ENCODE data around the gene KIF11. TPM values are rescaled to one million over a fixed set of nuclear protein-coding genes. Genes with fewer than 3 reads are reported as not detected.

KIF11 gene
- total and polyA plus RNA-seq, 9 of the 15 experiments (the other 6 are each of a cell fraction or from before 2014, with no cell fraction given), result 11.3 to 54.4 (median 29.2) TPM

- TF ChIP-seq LEF1 (IDR thresholded peaks at IDR 0.05), result no peak
- no peak for TF ChIP-seq ZBTB5 (IDR thresholded peaks at IDR 0.05)
- TF ChIP-seq CEBPB (tag; IDR thresholded peaks at IDR 0.05), result peak; percentile 59
These were observed 22.6 kb downstream of the KIF11 start (continued) for GRCh38 chr10:92615515-92615914.

- Histone ChIP-seq H3K9me3 (replicated peaks; ENCODE audit: control insufficient read depth, insufficient read depth, low read depth, low read length) (no peaks in the 10 kb centered on the region), H3K79me2 (ENCODE audit: control insufficient read depth, insufficient read depth, low read length) (no peaks in the 10 kb centered on the region), H3K27ac (ENCODE audit: extremely low read depth, low read depth, low read length) (no peak overlapping the region), H3K9me1 (ENCODE audit: control insufficient read depth, insufficient read depth, low read length) (no peaks in the 10 kb centered on the region), H3K4me2 (ENCODE audit: insufficient read depth, low read length) (no peak overlapping the region), H3K27me3 (ENCODE audit: control insufficient read depth in 2 of 2, insufficient read depth in 2 of 2, low read length in 2 of 2) (no peaks in the 10 kb centered on the region), H2AFZ (ENCODE audit: low read depth, low read length) (no peak overlapping the region), H3K4me3 (no peak overlapping the region), H3K36me3 (ENCODE audit: control insufficient read depth, insufficient read depth, low read length) (peaks cover 76% of the 10 kb centered on the region; the same call in 2 of the 3 replicates), H3K4me1 (replicated peaks in 1 of 2; ENCODE audit: control insufficient read depth in 2 of 2, insufficient read depth in 2 of 2, low read length in 2 of 2) (no peaks in the 10 kb centered on the region), H3K9ac (ENCODE audit: insufficient read depth in 1 of 2, low read depth in 2 of 2, low read length in 2 of 2) (no peak overlapping the region), H4K20me1 (replicated peaks; ENCODE audit: control insufficient read depth, insufficient read depth, low read length) (no peaks in the 10 kb centered on the region)
- no TSS peak for BruUV-seq (replicated peaks)
- no peak for TF ChIP-seq ZC3H8 (IDR thresholded peaks at IDR 0.05)
- no peak for TF ChIP-seq TFAP4 (CRISPR knock-in tag; IDR thresholded peaks at IDR 0.05; ENCODE audit: borderline replicate concordance)
- TF ChIP-seq SNRNP70 (optimal IDR thresholded peaks at IDR 0.05; ENCODE audit: low read depth, low read length), result no peak
- TF ChIP-seq RHOXF2B (CRISPR knock-in tag; conservative IDR thresholded peaks at IDR 0.05), result no peak
- TF ChIP-seq HIVEP1 (CRISPR knock-in tag; IDR thresholded peaks at IDR 0.05), result no peak
- TF ChIP-seq NONO (IDR thresholded peaks at IDR 0.05; ENCODE audit: low read depth in 2 of 2, low read length in 1 of 2), result no peak
- no peak for TF ChIP-seq CTCFL (IDR thresholded peaks at IDR 0.05; ENCODE audit: borderline replicate concordance, insufficient read depth, low read depth, low read length, poor library complexity, severe bottlenecking)
- TF ChIP-seq NR2C2 (CRISPR knock-in tag; IDR thresholded peaks at IDR 0.05), result no peak
- no peak for TF ChIP-seq NR2C2 (tag; IDR thresholded peaks at IDR 0.05)
- no peak for TF ChIP-seq HDGF (IDR thresholded peaks at IDR 0.05)
- TF ChIP-seq CSDE1 (IDR thresholded peaks at IDR 0.05), result no peak
- TF ChIP-seq ZNF3 (CRISPR knock-in tag; IDR thresholded peaks at IDR 0.05), result no peak
- ChIA-PET CTCF (ENCODE audit: low intra/inter-chr PET ratio) (no interaction called here), POLR2A (no interaction called here)
- no peak for ATAC-seq
- in situ Hi-C loops (cut with MboI) (no loop called here), intact Hi-C loops (cut with micrococcal nuclease) (no loop called here)
- FAIRE-seq, result no peak
- no peak for DNase-seq (ENCODE audit: extremely low read depth in 1 of 4, low spot score in 3 of 4)
These were observed 26.4 kb downstream of the KIF11 start for GRCh38 chr10:92619368-92619767.

Data from K562 (cell line).